Measurements from ENCODE around the gene UTP15. TPM values are rescaled to one million over a fixed set of nuclear protein-coding genes. Genes with fewer than 3 reads are reported as not detected.
A peak's percentile ranks its signal among the peaks of the same experiment; 100 is the strongest.

Gene UTP15
- total RNA-seq, 1 experiment from 2014 or later = 35.2 TPM

DNA sequence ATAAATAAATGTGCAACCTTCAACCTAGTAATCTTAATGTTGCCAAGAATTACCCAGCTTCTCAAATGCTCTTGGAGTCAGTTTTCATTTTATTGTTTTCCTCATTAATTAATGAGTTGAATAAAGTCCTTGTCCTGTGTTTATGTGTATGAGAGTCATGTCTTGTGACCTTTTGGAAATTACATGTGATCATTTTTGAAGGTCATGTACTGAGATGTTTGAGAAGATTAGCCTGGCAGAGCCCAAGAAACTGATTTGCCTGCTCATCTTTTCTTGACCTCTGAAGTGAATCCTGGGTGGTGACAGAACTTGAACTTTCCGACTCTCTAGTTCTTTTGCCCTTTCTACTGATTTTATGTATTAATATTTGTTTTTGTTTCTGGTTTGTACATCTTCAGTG, 15.5 kb upstream of the UTP15 start (continued):
- TF ChIP-seq, protein P1, sequence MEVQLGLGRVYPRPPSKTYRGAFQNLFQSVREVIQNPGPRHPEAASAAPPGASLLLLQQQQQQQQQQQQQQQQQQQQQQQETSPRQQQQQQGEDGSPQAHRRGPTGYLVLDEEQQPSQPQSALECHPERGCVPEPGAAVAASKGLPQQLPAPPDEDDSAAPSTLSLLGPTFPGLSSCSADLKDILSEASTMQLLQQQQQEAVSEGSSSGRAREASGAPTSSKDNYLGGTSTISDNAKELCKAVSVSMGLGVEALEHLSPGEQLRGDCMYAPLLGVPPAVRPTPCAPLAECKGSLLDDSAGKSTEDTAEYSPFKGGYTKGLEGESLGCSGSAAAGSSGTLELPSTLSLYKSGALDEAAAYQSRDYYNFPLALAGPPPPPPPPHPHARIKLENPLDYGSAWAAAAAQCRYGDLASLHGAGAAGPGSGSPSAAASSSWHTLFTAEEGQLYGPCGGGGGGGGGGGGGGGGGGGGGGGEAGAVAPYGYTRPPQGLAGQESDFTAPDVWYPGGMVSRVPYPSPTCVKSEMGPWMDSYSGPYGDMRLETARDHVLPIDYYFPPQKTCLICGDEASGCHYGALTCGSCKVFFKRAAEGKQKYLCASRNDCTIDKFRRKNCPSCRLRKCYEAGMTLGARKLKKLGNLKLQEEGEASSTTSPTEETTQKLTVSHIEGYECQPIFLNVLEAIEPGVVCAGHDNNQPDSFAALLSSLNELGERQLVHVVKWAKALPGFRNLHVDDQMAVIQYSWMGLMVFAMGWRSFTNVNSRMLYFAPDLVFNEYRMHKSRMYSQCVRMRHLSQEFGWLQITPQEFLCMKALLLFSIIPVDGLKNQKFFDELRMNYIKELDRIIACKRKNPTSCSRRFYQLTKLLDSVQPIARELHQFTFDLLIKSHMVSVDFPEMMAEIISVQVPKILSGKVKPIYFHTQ (CRISPR knock-in tag; IDR thresholded peaks at IDR 0.05) = no peak

DNA sequence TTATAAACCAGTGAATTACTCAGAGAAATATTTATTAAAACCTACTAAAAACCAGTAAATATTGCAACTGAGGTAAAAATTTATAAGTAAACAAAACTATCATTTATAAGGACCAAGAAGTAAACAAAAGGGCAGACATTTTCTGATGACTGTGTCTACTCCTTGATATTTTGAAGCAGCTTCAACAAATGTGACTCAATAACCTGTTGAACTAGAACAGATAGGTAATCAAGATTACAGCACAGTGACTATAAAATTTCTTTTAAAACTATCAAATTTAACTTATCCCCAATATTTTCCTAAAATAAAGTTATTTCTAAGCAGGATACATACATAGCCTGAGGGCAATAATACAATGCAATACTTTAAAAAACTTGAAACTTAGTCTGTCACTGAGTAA, 12.9 kb upstream of the UTP15 start:
- H3K9me3 Mint-ChIP-seq = no peaks in the 10 kb centered on the region
- ChIA-PET POLR2A (no interaction called here), CTCF (no interaction called here)
- no peaks in the 10 kb centered on the region for H3K4me1 Mint-ChIP-seq
- ATAC-seq = no peak
- peaks cover 4% of the 10 kb centered on the region; the same call in 1 of the 2 replicates for H3K36me3 Mint-ChIP-seq
- no peak for DNase-seq (ENCODE audit: low spot score)
- H3K27me3 Mint-ChIP-seq (ENCODE audit: low read depth) = no peaks in the 10 kb centered on the region
- TF ChIP-seq IRF2 (CRISPR knock-in tag; IDR thresholded peaks at IDR 0.05; ENCODE audit: borderline replicate concordance, low read depth) (no peak), NFYB (CRISPR knock-in tag; conservative IDR thresholded peaks at IDR 0.05; ENCODE audit: low read depth) (no peak), ZBTB21 (CRISPR knock-in tag; IDR thresholded peaks at IDR 0.05; ENCODE audit: borderline replicate concordance) (no peak), KAT7 (CRISPR knock-in tag; IDR thresholded peaks at IDR 0.05; ENCODE audit: borderline replicate concordance) (no peak)
- TF ChIP-seq, protein P2, sequence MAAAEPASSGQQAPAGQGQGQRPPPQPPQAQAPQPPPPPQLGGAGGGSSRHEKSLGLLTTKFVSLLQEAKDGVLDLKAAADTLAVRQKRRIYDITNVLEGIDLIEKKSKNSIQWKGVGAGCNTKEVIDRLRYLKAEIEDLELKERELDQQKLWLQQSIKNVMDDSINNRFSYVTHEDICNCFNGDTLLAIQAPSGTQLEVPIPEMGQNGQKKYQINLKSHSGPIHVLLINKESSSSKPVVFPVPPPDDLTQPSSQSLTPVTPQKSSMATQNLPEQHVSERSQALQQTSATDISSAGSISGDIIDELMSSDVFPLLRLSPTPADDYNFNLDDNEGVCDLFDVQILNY (CRISPR knock-in tag; IDR thresholded peaks at IDR 0.05) = no peak
- TF ChIP-seq, protein P3, sequence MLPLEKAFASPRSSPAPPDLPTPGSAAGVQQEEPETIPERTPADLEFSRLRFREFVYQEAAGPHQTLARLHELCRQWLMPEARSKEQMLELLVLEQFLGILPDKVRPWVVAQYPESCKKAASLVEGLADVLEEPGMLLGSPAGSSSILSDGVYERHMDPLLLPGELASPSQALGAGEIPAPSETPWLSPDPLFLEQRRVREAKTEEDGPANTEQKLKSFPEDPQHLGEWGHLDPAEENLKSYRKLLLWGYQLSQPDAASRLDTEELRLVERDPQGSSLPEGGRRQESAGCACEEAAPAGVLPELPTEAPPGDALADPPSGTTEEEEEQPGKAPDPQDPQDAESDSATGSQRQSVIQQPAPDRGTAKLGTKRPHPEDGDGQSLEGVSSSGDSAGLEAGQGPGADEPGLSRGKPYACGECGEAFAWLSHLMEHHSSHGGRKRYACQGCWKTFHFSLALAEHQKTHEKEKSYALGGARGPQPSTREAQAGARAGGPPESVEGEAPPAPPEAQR (CRISPR knock-in tag; IDR thresholded peaks at IDR 0.05) = no peak
- H3K27ac Mint-ChIP-seq = no peak overlapping the region
- H3K4me3 Mint-ChIP-seq = no peak overlapping the region

DNA sequence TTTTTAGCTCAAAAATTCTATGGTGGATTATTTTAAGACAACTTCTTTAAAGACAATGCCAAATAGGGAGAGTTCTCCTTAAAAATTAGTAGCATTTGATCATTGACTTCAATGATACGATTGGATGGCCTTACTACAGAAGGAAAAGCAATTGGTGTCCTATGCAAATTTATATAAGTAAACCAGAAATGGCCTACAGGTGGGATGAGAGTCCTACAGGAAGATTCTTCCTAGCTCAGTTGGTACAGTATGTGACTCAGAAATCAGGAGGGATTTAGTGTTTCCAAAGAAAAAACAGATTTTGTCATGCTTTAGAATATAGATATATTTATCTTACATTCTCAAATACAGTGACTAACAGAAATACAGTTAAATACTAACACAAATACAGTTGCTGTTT, 6.6 kb upstream of the UTP15 start:
- ChIA-PET POLR2A (no interaction called here), CTCF (interaction anchor here (1.1 to 1.5 kb wide), 5 partner anchors 12 to 39 kb away, joined by 3 to 7 read pairs (median 6); no protein-coding TSS in a partner anchor)
- peak; percentile 55; the same call in 1 of the 2 replicates for ATAC-seq
- TF ChIP-seq RELA (CRISPR knock-in tag; IDR thresholded peaks at IDR 0.05; ENCODE audit: borderline replicate concordance) = no peak
- TF ChIP-seq ZNF232 (CRISPR knock-in tag; IDR thresholded peaks at IDR 0.05) = no peak
- no peak for TF ChIP-seq KAT7 (CRISPR knock-in tag; IDR thresholded peaks at IDR 0.05; ENCODE audit: borderline replicate concordance)
- no peak for TF ChIP-seq ZNF423 (CRISPR knock-in tag; IDR thresholded peaks at IDR 0.05)
- TF ChIP-seq, protein P4, sequence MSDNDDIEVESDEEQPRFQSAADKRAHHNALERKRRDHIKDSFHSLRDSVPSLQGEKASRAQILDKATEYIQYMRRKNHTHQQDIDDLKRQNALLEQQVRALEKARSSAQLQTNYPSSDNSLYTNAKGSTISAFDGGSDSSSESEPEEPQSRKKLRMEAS (CRISPR knock-in tag; IDR thresholded peaks at IDR 0.05) = no peak
- no peak for TF ChIP-seq GABPB1 (CRISPR knock-in tag; IDR thresholded peaks at IDR 0.05)
- no peak for TF ChIP-seq ELF4 (CRISPR knock-in tag; IDR thresholded peaks at IDR 0.05; ENCODE audit: low read depth)
- no peak for TF ChIP-seq FOXP1 (CRISPR knock-in tag; IDR thresholded peaks at IDR 0.05; ENCODE audit: borderline replicate concordance)
- TF ChIP-seq, protein P2 (CRISPR knock-in tag; IDR thresholded peaks at IDR 0.05) = no peak
- TF ChIP-seq ZNF263 (CRISPR knock-in tag; IDR thresholded peaks at IDR 0.05; ENCODE audit: low read depth) = no peak
- TF ChIP-seq NR3C1 (CRISPR knock-in tag; conservative IDR thresholded peaks at IDR 0.05; ENCODE audit: low read depth) = no peak
- TF ChIP-seq, protein P5, sequence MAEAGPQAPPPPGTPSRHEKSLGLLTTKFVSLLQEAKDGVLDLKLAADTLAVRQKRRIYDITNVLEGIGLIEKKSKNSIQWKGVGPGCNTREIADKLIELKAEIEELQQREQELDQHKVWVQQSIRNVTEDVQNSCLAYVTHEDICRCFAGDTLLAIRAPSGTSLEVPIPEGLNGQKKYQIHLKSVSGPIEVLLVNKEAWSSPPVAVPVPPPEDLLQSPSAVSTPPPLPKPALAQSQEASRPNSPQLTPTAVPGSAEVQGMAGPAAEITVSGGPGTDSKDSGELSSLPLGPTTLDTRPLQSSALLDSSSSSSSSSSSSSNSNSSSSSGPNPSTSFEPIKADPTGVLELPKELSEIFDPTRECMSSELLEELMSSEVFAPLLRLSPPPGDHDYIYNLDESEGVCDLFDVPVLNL (CRISPR knock-in tag; IDR thresholded peaks at IDR 0.05; ENCODE audit: borderline replicate concordance, low read depth) = no peak
- TF ChIP-seq, protein P6, sequence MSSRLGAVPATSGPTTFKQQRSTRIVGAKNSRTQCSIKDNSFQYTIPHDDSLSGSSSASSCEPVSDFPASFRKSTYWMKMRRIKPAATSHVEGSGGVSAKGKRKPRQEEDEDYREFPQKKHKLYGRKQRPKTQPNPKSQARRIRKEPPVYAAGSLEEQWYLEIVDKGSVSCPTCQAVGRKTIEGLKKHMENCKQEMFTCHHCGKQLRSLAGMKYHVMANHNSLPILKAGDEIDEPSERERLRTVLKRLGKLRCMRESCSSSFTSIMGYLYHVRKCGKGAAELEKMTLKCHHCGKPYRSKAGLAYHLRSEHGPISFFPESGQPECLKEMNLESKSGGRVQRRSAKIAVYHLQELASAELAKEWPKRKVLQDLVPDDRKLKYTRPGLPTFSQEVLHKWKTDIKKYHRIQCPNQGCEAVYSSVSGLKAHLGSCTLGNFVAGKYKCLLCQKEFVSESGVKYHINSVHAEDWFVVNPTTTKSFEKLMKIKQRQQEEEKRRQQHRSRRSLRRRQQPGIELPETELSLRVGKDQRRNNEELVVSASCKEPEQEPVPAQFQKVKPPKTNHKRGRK (CRISPR knock-in tag; IDR thresholded peaks at IDR 0.05; ENCODE audit: borderline replicate concordance) = no peak
- TF ChIP-seq, protein P7, sequence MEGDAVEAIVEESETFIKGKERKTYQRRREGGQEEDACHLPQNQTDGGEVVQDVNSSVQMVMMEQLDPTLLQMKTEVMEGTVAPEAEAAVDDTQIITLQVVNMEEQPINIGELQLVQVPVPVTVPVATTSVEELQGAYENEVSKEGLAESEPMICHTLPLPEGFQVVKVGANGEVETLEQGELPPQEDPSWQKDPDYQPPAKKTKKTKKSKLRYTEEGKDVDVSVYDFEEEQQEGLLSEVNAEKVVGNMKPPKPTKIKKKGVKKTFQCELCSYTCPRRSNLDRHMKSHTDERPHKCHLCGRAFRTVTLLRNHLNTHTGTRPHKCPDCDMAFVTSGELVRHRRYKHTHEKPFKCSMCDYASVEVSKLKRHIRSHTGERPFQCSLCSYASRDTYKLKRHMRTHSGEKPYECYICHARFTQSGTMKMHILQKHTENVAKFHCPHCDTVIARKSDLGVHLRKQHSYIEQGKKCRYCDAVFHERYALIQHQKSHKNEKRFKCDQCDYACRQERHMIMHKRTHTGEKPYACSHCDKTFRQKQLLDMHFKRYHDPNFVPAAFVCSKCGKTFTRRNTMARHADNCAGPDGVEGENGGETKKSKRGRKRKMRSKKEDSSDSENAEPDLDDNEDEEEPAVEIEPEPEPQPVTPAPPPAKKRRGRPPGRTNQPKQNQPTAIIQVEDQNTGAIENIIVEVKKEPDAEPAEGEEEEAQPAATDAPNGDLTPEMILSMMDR (IDR thresholded peaks at IDR 0.05) = no peak
- TF ChIP-seq TP53 (CRISPR knock-in tag; IDR thresholded peaks at IDR 0.05) = no peak
- TF ChIP-seq, protein P8, sequence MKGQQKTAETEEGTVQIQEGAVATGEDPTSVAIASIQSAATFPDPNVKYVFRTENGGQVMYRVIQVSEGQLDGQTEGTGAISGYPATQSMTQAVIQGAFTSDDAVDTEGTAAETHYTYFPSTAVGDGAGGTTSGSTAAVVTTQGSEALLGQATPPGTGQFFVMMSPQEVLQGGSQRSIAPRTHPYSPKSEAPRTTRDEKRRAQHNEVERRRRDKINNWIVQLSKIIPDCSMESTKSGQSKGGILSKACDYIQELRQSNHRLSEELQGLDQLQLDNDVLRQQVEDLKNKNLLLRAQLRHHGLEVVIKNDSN (CRISPR knock-in tag; IDR thresholded peaks at IDR 0.05) = no peak

More for the DNA sequence above, 6.6 kb upstream of the UTP15 start:
- peaks cover 6% of the 10 kb centered on the region for H3K4me1 Mint-ChIP-seq
- H3K4me3 Mint-ChIP-seq = no peak overlapping the region
- DNase-seq (ENCODE audit: low spot score) = no peak
- H3K9me3 Mint-ChIP-seq = no peaks in the 10 kb centered on the region
- no peaks in the 10 kb centered on the region for H3K27me3 Mint-ChIP-seq (ENCODE audit: low read depth)
- H3K27ac Mint-ChIP-seq = 0 out of 2 replicates have a peak overlapping the region, but pooled peaks have one; percentile 36
- peaks cover 15% of the 10 kb centered on the region for H3K36me3 Mint-ChIP-seq
